H1 (cell line): ENCODE measurements around the gene SELENOO. TPM values are rescaled to one million over a fixed set of nuclear protein-coding genes. Genes with fewer than 3 reads are reported as not detected.

ENCODE experiments used
- BCL11A ChIP-seq, 2 experiments: IDR thresholded peaks; one replicate each; pipeline ENCODE4 v1.6.1; 2011; ENCODE audit warnings: low read depth in 2 of 2, low read length in 2 of 2, mild to moderate bottlenecking in 2 of 2
- HDAC2 ChIP-seq, 2 experiments: fragments of 300-600 bp in 1 of 2; sonication (generic) in 1 of 2; IDR thresholded peaks; 2 replicates each; pipeline ENCODE4 v1.6.1; 2011 to 2012; ENCODE audit warnings: low read depth in 2 of 2, low read length in 2 of 2, mild to moderate bottlenecking in 2 of 2, moderate library complexity in 2 of 2, borderline replicate concordance in 1 of 2, inconsistent platforms in 1 of 2
- NANOG ChIP-seq: IDR thresholded peaks from 2 replicates; pipeline ENCODE4 v1.6.1; 2011; ENCODE audit warnings: low read length, low read depth, mild to moderate bottlenecking, inconsistent platforms; ENCODE audit not compliant: insufficient read depth, poor library complexity, severe bottlenecking
- RBBP5 ChIP-seq: IDR thresholded peaks from 2 replicates; pipeline ENCODE4 v1.7.1; 2012; ENCODE audit warnings: low read depth, mild to moderate bottlenecking, inconsistent platforms, low read length, moderate library complexity, borderline replicate concordance
- SIX5 ChIP-seq: IDR thresholded peaks from 2 replicates; pipeline ENCODE4 v1.6.1; 2011; ENCODE audit warnings: mild to moderate bottlenecking, low read depth, low read length
- SP1 ChIP-seq: IDR thresholded peaks from 2 replicates; pipeline ENCODE4 v1.6.1; 2011; ENCODE audit warnings: low read depth, low read length
- SRF ChIP-seq: IDR thresholded peaks from 2 replicates; pipeline ENCODE4 v1.6.1; 2011; ENCODE audit warnings: mild to moderate bottlenecking, low read depth, low read length, moderate library complexity
- TCF12 ChIP-seq: IDR thresholded peaks from 2 replicates; pipeline ENCODE4 v1.6.1; 2011; ENCODE audit warnings: low read depth, mild to moderate bottlenecking, low read length
- polyA plus RNA-seq, 7 experiments: library from polyadenylated mRNA; depleted of rRNA in 3 of 7; stranded (reverse) in 5 of 7; unstranded in 2 of 7; fragments of >200 nt in 5 of 7; fragments of 200-250 nt in 2 of 7; gene quantifications; 1 replicate in 5 of 7; 2 replicates in 1 of 7; 4 replicates in 1 of 7; pipeline versions ENCODE4 v1.2.1 to v1.2.3, GENCODE V29; 2011 to 2013; ENCODE audit warnings: missing spikeins in 2 of 7, mixed read lengths in 2 of 7
- total RNA-seq: library from RNA; stranded (reverse); fragmentation: NEBNext Ultra II Directional; extraction: Animal tissue kit (Norgen Biotek cat#: 25700); gene quantifications from 2 replicates; pipeline ENCODE4 v1.2.1, GENCODE V29; 2021
- TF ChIP-seq, protein P1 (sequence below): fragments of 300-600 bp; sonication (generic); IDR thresholded peaks from 2 replicates; pipeline ENCODE4 v1.7.1; 2012; ENCODE audit warnings: low read length, moderate library complexity, mild to moderate bottlenecking, inconsistent platforms; ENCODE audit not compliant: insufficient replicate concordance

SELENOO gene
- total and polyA plus RNA-seq, 2 of the 8 experiments (the other 6 are each of a cell fraction or from before 2014, with no cell fraction given), result 18.6 to 25.1 TPM

DNA sequence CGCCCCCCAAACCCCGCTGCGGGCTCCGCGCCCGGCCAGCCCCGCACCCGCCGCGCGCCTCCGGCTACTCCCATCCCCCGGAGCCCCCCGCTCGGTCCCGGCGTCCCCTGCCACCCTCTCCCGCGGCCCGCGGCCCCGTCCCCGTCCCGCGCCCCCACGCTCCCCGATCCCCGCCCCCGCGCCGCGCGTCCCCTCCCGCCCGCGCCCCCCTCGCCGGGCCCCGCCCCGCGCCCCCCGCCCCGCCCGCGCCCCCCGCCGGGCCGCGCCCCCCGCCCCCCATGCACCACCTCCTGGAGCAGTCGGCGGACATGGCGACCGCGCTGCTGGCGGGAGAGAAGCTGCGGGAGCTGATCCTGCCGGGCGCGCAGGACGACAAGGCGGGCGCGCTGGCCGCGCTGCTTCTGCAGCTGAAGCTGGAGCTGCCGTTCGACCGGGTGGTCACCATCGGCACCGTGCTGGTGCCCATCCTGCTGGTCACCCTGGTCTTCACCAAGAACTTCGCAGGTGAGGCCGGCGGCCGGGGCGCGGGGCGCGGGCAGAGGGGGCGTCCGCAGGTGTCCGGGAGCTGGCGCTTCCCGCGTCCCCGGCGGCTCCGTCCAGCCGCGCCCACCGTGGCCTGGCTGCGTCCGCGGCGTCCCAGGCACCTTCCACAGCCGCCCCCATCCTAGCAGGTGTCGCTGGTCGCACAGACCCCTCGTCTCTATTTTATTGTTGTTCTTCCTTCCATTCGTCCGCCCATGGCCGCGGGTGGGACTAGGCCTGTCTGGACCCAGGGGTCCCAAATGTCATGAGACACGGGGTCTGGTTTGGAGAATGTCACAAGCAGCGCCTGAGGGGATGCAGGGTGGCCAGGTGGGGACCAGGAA is 30.1 kb upstream of the SELENOO start, which contains the start of gene PANX2 (continued):
- TF ChIP-seq, protein P1, sequence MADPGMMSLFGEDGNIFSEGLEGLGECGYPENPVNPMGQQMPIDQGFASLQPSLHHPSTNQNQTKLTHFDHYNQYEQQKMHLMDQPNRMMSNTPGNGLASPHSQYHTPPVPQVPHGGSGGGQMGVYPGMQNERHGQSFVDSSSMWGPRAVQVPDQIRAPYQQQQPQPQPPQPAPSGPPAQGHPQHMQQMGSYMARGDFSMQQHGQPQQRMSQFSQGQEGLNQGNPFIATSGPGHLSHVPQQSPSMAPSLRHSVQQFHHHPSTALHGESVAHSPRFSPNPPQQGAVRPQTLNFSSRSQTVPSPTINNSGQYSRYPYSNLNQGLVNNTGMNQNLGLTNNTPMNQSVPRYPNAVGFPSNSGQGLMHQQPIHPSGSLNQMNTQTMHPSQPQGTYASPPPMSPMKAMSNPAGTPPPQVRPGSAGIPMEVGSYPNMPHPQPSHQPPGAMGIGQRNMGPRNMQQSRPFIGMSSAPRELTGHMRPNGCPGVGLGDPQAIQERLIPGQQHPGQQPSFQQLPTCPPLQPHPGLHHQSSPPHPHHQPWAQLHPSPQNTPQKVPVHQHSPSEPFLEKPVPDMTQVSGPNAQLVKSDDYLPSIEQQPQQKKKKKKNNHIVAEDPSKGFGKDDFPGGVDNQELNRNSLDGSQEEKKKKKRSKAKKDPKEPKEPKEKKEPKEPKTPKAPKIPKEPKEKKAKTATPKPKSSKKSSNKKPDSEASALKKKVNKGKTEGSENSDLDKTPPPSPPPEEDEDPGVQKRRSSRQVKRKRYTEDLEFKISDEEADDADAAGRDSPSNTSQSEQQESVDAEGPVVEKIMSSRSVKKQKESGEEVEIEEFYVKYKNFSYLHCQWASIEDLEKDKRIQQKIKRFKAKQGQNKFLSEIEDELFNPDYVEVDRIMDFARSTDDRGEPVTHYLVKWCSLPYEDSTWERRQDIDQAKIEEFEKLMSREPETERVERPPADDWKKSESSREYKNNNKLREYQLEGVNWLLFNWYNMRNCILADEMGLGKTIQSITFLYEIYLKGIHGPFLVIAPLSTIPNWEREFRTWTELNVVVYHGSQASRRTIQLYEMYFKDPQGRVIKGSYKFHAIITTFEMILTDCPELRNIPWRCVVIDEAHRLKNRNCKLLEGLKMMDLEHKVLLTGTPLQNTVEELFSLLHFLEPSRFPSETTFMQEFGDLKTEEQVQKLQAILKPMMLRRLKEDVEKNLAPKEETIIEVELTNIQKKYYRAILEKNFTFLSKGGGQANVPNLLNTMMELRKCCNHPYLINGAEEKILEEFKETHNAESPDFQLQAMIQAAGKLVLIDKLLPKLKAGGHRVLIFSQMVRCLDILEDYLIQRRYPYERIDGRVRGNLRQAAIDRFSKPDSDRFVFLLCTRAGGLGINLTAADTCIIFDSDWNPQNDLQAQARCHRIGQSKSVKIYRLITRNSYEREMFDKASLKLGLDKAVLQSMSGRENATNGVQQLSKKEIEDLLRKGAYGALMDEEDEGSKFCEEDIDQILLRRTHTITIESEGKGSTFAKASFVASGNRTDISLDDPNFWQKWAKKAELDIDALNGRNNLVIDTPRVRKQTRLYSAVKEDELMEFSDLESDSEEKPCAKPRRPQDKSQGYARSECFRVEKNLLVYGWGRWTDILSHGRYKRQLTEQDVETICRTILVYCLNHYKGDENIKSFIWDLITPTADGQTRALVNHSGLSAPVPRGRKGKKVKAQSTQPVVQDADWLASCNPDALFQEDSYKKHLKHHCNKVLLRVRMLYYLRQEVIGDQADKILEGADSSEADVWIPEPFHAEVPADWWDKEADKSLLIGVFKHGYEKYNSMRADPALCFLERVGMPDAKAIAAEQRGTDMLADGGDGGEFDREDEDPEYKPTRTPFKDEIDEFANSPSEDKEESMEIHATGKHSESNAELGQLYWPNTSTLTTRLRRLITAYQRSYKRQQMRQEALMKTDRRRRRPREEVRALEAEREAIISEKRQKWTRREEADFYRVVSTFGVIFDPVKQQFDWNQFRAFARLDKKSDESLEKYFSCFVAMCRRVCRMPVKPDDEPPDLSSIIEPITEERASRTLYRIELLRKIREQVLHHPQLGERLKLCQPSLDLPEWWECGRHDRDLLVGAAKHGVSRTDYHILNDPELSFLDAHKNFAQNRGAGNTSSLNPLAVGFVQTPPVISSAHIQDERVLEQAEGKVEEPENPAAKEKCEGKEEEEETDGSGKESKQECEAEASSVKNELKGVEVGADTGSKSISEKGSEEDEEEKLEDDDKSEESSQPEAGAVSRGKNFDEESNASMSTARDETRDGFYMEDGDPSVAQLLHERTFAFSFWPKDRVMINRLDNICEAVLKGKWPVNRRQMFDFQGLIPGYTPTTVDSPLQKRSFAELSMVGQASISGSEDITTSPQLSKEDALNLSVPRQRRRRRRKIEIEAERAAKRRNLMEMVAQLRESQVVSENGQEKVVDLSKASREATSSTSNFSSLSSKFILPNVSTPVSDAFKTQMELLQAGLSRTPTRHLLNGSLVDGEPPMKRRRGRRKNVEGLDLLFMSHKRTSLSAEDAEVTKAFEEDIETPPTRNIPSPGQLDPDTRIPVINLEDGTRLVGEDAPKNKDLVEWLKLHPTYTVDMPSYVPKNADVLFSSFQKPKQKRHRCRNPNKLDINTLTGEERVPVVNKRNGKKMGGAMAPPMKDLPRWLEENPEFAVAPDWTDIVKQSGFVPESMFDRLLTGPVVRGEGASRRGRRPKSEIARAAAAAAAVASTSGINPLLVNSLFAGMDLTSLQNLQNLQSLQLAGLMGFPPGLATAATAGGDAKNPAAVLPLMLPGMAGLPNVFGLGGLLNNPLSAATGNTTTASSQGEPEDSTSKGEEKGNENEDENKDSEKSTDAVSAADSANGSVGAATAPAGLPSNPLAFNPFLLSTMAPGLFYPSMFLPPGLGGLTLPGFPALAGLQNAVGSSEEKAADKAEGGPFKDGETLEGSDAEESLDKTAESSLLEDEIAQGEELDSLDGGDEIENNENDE, result no peak
- TF ChIP-seq NANOG (no peak), SP1 (no peak), SRF (no peak), RBBP5 (peak; percentile 64; the same call in 1 of the 2 replicates), TCF12 (no peak), HDAC2 (IDR thresholded peaks at IDR 0.05; ENCODE audit: borderline replicate concordance in 1 of 2, low read depth in 2 of 2, low read length in 2 of 2) (no peak), BCL11A (IDR thresholded peaks at IDR 0.05; ENCODE audit: low read depth in 2 of 2, low read length in 2 of 2) (no peak), SIX5 (no peak)
